ENCODE data around the gene PARD3B.

GRCh38 chr2:204498291-204498690 lies 47.0 kb upstream of the PARD3B start:
- TF ChIP-seq CTCF (IDR thresholded peaks at IDR 0.05; ENCODE audit: insufficient read depth, low read length, poor library complexity, severe bottlenecking) (no peak), EZH2phosphoT487 (conservative IDR thresholded peaks at IDR 0.05; ENCODE audit: low read length) (no peak)

Measured in SU-DHL-6 (cell line).